Panc1 (cell line): Measurements from ENCODE around the gene RASAL1. TPM values are rescaled to one million over a fixed set of nuclear protein-coding genes. Genes with fewer than 3 reads are reported as not detected.

Experiments
- ATAC-seq: fragments of 200-7000 bp; cut with Tn5 transposase; 2 replicates; pipeline ENCODE4 v1.9.1; 2020; ENCODE audit warnings: mild to moderate bottlenecking, moderate library complexity
- BruUV-seq: library from RNA; stranded (reverse); fragments of 400-500 nt; replicated peaks from 2 replicates; lab custom pipeline; 2021; lab: Mats Ljungman, UMichigan
- CTCF ChIA-PET: fragments of 300-600 bp; sonication (Branson Sonifier 250); formaldehyde crosslinking; loops from one replicate; lab custom pipeline; 2022; ENCODE audit warnings: antibody characterized with exemption; lab: Charles Lee
- POLR2A ChIA-PET: fragments of 300-600 bp; sonication (Branson Sonifier 250); formaldehyde crosslinking; loops from one replicate; lab custom pipeline; 2022; ENCODE audit warnings: antibody characterized with exemption; lab: Charles Lee
- DNase-seq: peaks from one replicate; pipeline ENCODE4 v3.0.0-alpha.2; 2010; ENCODE audit warnings: low read depth, low spot score
- H3K27ac ChIP-seq: 2 replicates; pipeline ENCODE4 v1.5.1; 2011; ENCODE audit warnings: mild to moderate bottlenecking, low read length, inconsistent platforms
- H3K27me3 ChIP-seq: fragments of 200-500 bp; sonication (Bioruptor generic); 2 replicates; pipeline ENCODE4 v1.6.0; 2014; ENCODE audit warnings: low read length, inconsistent platforms; ENCODE audit not compliant: control insufficient read depth, insufficient read depth
- H3K36me3 ChIP-seq: fragments of 200-500 bp; sonication (Bioruptor generic); 2 replicates; pipeline ENCODE4 v1.5.1; 2014; ENCODE audit warnings: inconsistent platforms, mild to moderate bottlenecking, low read length, moderate library complexity; ENCODE audit not compliant: control insufficient read depth, insufficient read depth
- H3K4me1 ChIP-seq: 2 replicates; pipeline ENCODE4 v1.5.1; 2011; ENCODE audit warnings: inconsistent platforms, mild to moderate bottlenecking, low read length, moderate library complexity; ENCODE audit not compliant: control insufficient read depth, insufficient read depth
- H3K4me3 ChIP-seq, 2 experiments: 2 replicates each; pipeline ENCODE4 v1.5.1; 2011 to 2012; ENCODE audit warnings: low read depth in 2 of 2, low read length in 2 of 2, mild to moderate bottlenecking in 2 of 2, inconsistent platforms in 1 of 2, moderate library complexity in 1 of 2
- H3K9me3 ChIP-seq: fragments of 200-500 bp; sonication (Bioruptor generic); 2 replicates; pipeline ENCODE4 v1.5.1; 2014; ENCODE audit warnings: low read depth, mild to moderate bottlenecking, inconsistent platforms, low read length, moderate library complexity; ENCODE audit not compliant: control insufficient read depth, insufficient read depth
- POLR2AphosphoS5 ChIP-seq: IDR thresholded peaks from 2 replicates; pipeline ENCODE4 v1.6.1; 2012; ENCODE audit warnings: mild to moderate bottlenecking, low read depth, low read length, moderate library complexity
- REST ChIP-seq, 2 experiments: IDR thresholded peaks; 2 replicates each; pipeline ENCODE4 v1.6.1; 2011 to 2012; ENCODE audit warnings: low read depth in 2 of 2, control low read depth in 1 of 2, low read length in 1 of 2, mild to moderate bottlenecking in 1 of 2, moderate library complexity in 1 of 2; ENCODE audit not compliant: insufficient read depth in 1 of 2
- SIN3A ChIP-seq: IDR thresholded peaks from 2 replicates; pipeline ENCODE4 v1.6.1; 2012; ENCODE audit warnings: low read depth, mild to moderate bottlenecking, low read length, moderate library complexity, borderline replicate concordance; ENCODE audit not compliant: insufficient read depth
- TCF7L2 ChIP-seq: IDR thresholded peaks from 2 replicates; pipeline ENCODE4 v1.6.1; 2011; ENCODE audit warnings: mild to moderate bottlenecking, low read depth, low read length, inconsistent platforms
- in situ Hi-C: cut with HindIII; loops from 2 replicates; pipeline ENCODE4 v1.10.0; 2016; ENCODE audit warnings: low sequenced_read_pairs, low pct_unique_long_range_greater_than_20kb
- intact Hi-C: fragments of 100-400 bp; cut with micrococcal nuclease; formaldehyde crosslinking; loops from one replicate; pipeline ENCODE4 v1.10.0; 2022; ENCODE audit not compliant: unreplicated experiment
- total RNA-seq: library from RNA; stranded (reverse); gene quantifications from one replicate; pipeline ENCODE4 v1.2.1, GENCODE V29; 2021; ENCODE audit not compliant: unreplicated experiment
- TF ChIP-seq, protein P1 (sequence below): fragments of 450-650 bp; IDR thresholded peaks from 2 replicates; pipeline ENCODE4 v1.5.1; 2017; ENCODE audit warnings: mild to moderate bottlenecking

The RASAL1 gene
- total RNA-seq, 1 experiment from 2014 or later: 0.28 TPM

- POLR2A ChIA-PET: no interaction called here
- Histone ChIP-seq H3K27ac (no peak overlapping the region), H3K27me3 (no peaks in the 10 kb centered on the region), H3K36me3 (no peaks in the 10 kb centered on the region), H3K9me3 (no peaks in the 10 kb centered on the region), H3K4me1 (no peaks in the 10 kb centered on the region), H3K4me3 (no peak overlapping the region)
- no peak for DNase-seq
- ATAC-seq: no peak
- no TSS peak for BruUV-seq
- in situ Hi-C loops: loop anchor here (25.0 kb wide), 1 partner anchor 102 kb away; the partner anchor contains the start of gene DTX1
- CTCF ChIA-PET: no interaction called here
- TF ChIP-seq SIN3A (no peak), REST (IDR thresholded peaks at IDR 0.05; ENCODE audit: insufficient read depth in 1 of 2, low read depth in 2 of 2, low read length in 1 of 2) (no peak), TCF7L2 (no peak), POLR2AphosphoS5 (no peak)
- TF ChIP-seq, protein P1, sequence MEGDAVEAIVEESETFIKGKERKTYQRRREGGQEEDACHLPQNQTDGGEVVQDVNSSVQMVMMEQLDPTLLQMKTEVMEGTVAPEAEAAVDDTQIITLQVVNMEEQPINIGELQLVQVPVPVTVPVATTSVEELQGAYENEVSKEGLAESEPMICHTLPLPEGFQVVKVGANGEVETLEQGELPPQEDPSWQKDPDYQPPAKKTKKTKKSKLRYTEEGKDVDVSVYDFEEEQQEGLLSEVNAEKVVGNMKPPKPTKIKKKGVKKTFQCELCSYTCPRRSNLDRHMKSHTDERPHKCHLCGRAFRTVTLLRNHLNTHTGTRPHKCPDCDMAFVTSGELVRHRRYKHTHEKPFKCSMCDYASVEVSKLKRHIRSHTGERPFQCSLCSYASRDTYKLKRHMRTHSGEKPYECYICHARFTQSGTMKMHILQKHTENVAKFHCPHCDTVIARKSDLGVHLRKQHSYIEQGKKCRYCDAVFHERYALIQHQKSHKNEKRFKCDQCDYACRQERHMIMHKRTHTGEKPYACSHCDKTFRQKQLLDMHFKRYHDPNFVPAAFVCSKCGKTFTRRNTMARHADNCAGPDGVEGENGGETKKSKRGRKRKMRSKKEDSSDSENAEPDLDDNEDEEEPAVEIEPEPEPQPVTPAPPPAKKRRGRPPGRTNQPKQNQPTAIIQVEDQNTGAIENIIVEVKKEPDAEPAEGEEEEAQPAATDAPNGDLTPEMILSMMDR: no peak
- intact Hi-C loops: no loop called here
These were observed 28.5 kb upstream of the RASAL1 start for GRCh38 chr12:113164014-113164413.

DNA sequence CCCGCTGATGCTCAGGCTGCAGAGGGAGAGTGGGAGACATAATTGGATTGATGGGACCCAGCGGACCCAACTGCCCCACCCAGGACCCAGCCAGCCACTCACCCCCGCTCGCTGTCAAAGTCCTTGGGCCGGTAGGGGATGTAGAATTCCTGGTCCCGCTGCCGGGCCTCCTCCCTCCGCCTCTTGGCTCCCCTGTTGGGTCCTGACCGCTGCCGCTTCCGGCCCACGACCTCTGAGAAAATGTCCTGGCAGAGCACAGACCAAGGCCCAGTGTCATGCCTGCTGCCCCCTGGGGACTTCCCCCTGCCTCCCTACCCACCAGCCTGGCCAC, 27.4 kb upstream of the RASAL1 start:
- Histone ChIP-seq H3K4me1 (no peaks in the 10 kb centered on the region), H3K27me3 (no peaks in the 10 kb centered on the region), H3K9me3 (no peaks in the 10 kb centered on the region), H3K4me3 (no peak overlapping the region), H3K27ac (no peak overlapping the region), H3K36me3 (no peaks in the 10 kb centered on the region)
- ChIA-PET CTCF (no interaction called here), POLR2A (no interaction called here)
- DNase-seq (no peak), ATAC-seq (no peak)
- in situ Hi-C loops: loop anchor here (25.0 kb wide), 1 partner anchor 101 kb away; the partner anchor contains the start of gene DTX1
- TF ChIP-seq REST (IDR thresholded peaks at IDR 0.05; ENCODE audit: insufficient read depth in 1 of 2, low read depth in 2 of 2, low read length in 1 of 2) (no peak), SIN3A (no peak), POLR2AphosphoS5 (no peak), TCF7L2 (no peak)
- TF ChIP-seq, protein P1: no peak
- intact Hi-C loops: no loop called here
- no TSS peak for BruUV-seq
